ENCODE data around the gene PCSK6. TPM values are rescaled to one million over a fixed set of nuclear protein-coding genes. Genes with fewer than 3 reads are reported as not detected.
"Not testable (repeated sequence)": the region's sequence is repeated elsewhere in the genome, so short reads cannot be mapped to it uniquely, and the experiment has no call there.

The PCSK6 gene
- total RNA-seq, 1 donor from 2014 or later, result 3.3 TPM

DNA sequence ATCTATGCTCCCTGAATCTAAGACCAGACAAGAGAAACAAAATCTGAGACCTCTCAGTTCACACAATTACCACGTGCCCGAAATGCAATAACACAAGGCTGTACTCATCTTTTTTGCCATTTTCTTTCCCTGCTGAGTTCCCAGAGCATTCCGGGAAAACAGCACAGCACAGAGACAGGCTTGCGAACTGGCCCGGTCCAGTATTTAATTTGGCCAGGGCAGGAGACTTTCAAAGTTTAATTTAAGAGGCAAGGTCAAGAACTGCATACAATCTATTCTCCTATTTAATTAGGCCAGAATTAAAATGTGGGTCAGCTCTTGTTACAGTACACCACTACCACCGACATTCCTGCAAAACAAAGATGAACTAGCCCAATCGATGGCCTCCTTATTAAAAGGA is 107.0 kb downstream of the PCSK6 start:
- intact Hi-C loops (cut with micrococcal nuclease), result no loop called here

DNA sequence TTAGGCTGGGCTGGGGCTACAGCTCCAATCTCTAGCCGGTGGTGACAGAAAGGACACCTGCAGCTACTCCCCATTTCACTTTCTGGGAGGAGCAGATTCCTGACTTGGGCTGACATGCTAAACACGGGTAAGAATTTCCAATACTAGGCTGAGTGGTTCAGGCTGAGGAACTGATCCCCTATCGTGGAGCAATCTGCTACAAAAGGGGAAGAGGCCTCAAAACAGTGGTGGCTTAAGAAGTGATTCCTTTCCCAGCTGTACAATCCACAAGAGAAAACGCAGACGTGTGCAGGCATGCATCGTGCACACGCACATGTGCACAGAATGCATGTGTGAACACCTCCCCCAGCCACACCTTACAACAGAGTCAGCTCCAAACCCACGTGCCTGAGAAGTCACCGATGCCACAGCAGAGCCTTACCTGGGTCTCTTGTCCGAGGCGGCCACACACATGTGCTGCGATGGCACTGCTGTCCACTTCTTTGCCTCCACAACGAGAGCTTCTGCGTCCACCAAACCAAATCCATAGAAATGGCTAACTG is 107.8 kb downstream of the PCSK6 start:
- intact Hi-C loops (cut with micrococcal nuclease), result no loop called here

- intact Hi-C loops (cut with micrococcal nuclease), result no loop called here
These were observed 109.4 kb downstream of the PCSK6 start for GRCh38 chr15:101380146-101380545.

DNA sequence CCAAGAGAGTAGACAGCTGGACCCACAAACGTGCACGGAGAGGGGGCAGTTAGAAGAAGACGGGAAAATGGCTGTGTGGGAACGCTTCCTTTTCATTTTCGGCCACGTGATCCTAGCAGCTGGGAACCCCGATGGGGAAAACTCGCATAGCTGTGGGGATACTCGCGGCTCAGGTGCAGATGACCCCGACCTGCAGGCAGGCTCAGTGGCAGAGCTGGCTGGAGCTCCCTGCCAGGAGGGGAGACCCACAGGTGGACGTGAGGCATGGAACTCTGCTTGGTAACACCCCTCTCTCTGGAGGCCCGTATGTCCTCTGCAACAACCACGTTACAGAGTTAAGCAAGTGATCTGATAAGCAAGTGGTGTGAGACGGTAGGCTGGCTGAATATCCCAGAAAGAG is 109.9 kb downstream of the PCSK6 start:
- intact Hi-C loops (cut with micrococcal nuclease), result no loop called here

- intact Hi-C loops (cut with micrococcal nuclease), result no loop called here
These were observed 110.6 kb downstream of the PCSK6 start for GRCh38 chr15:101378879-101379278.

- intact Hi-C loops (cut with micrococcal nuclease), result no loop called here
These were observed 111.2 kb downstream of the PCSK6 start for GRCh38 chr15:101378171-101378755.

DNA sequence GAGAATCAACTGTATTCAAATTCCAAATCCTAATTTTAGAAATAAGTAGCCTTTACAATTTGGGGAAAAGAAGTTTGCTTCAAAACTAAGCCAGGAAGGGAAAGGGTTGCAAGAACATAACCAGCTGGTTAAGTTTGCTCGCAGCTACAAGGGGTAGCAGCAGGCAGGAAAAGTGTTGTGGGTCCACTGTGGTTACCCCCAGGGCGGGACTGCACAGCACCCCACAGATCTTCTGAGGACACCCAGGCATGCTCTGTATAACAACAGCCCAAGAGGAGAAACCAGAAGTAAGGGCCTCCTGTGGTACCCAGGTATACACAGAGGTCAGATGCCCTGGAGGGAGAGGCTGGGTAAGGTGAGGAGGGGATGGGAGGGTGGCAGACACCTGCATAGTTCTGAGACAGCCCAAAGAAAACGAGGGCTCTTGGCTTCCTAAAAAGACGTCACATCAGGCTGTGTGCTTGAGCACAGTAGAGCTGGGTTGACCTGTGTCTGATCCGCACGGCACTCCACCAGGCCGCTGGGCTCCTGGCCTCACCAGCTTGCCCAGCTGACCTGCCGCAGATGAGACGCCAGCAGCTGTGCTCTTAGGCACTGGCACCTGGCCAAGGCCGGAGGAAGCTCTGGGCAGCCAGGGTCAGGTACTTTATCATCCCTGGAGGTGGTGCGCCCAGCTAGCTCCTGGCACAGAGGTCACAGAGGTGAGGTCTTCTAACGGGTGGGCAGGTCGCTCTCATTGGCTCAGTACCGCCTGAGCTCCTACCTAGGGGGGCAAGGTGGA is 112.7 kb downstream of the PCSK6 start:
- intact Hi-C loops (cut with micrococcal nuclease), result no loop called here

DNA sequence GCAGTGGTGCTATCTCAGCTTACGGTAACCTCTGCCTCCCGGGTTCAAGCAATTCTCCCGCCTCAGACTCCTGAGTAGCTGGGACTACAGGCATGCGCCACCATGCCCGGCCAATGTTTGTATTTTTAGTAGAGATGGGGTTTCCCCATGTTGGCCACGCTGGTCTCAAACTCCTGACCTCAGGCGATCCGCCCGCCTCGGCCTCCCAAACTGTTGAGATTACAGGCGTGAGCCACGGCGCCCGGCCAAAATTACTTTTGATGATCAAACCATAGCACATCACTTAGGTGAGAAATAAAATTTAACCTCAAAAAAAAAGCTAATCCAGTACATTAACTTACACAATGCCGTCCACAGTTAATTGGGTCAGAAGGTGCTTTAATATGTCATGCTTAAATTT is 114.5 kb downstream of the PCSK6 start:
- intact Hi-C loops (cut with micrococcal nuclease), result not testable (repeated sequence)

GRCh38 chr15:101374326-101374725 is 115.2 kb downstream of the PCSK6 start:
- intact Hi-C loops (cut with micrococcal nuclease), result no loop called here

- intact Hi-C loops (cut with micrococcal nuclease), result no loop called here
These were observed 115.9 kb downstream of the PCSK6 start for GRCh38 chr15:101373577-101373976.

DNA sequence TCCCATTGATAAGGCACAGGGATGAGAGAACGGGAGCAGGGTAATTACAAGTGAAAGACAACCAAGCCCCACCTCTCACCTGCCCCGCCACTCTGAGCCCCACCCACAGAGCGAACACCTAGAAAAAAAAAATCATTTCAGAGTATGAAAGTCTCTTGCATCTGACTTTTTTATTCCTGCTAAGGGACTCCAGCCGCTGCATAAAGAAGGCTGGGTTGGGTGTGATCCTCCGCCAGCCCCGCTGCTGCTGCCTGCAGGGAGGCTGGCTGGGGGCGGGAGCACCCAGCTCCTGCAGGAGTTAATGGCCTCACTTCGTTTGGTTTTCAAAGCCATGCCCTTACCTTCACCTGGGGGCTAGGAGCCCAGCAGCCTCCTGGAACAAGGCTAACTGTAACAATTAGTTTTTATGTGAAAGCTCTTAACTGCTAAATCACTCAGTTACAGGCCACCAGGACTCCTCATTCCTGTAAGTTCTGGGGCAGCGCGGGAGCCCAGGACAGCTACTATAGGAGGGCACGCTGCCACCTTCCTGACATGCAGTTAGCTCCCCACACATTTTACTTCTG is 116.5 kb downstream of the PCSK6 start:
- intact Hi-C loops (cut with micrococcal nuclease), result no loop called here

GRCh38 chr15:101372149-101372577 is 117.3 kb downstream of the PCSK6 start:
- intact Hi-C loops (cut with micrococcal nuclease), result no loop called here

GRCh38 chr15:101371519-101371918 is 118.0 kb downstream of the PCSK6 start:
- intact Hi-C loops (cut with micrococcal nuclease), result no loop called here

DNA sequence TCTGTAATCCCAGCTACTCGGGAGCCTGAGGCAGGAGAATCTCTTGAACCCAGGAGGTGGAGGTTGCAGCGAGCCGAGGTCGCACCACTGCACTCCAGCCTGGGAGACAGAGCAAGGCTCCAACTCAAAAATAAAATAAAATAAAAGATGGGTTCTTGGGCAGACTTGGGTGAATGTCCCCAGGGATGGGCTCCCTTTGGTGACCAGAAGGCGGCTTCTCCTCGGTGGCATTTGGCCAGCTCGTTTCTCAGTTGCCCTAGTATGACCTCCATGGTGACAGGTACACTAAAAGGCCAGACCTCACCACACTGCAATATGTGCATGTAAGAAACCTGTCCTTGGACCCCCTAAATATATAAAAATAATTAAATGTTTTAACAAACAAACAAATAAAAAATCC is 118.4 kb downstream of the PCSK6 start:
- intact Hi-C loops (cut with micrococcal nuclease), result no loop called here

- intact Hi-C loops (cut with micrococcal nuclease), result no loop called here
These were observed 119.0 kb downstream of the PCSK6 start for GRCh38 chr15:101370330-101371024.

DNA sequence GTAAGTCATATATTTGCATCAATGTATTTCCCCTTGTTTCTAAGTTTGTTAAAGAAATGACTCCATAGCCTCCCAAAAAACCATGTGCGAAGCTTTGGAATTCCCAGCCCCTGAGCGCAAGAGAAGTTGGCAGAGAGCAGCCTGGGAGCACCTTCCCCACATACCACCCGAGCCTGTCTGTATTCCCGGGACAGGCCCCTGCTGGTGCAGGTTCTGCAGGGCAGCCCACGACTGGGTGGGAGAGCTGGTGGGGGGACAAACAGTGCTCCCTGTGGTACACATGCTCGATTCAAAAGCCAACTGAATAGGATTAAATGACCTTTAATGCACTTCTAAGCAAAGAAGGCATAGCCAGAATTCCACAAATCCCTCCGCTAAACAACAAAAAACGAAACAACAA is 119.8 kb downstream of the PCSK6 start:
- intact Hi-C loops (cut with micrococcal nuclease), result no loop called here

GRCh38 chr15:101368861-101369642 is 120.5 kb downstream of the PCSK6 start:
- intact Hi-C loops (cut with micrococcal nuclease), result no loop called here

DNA sequence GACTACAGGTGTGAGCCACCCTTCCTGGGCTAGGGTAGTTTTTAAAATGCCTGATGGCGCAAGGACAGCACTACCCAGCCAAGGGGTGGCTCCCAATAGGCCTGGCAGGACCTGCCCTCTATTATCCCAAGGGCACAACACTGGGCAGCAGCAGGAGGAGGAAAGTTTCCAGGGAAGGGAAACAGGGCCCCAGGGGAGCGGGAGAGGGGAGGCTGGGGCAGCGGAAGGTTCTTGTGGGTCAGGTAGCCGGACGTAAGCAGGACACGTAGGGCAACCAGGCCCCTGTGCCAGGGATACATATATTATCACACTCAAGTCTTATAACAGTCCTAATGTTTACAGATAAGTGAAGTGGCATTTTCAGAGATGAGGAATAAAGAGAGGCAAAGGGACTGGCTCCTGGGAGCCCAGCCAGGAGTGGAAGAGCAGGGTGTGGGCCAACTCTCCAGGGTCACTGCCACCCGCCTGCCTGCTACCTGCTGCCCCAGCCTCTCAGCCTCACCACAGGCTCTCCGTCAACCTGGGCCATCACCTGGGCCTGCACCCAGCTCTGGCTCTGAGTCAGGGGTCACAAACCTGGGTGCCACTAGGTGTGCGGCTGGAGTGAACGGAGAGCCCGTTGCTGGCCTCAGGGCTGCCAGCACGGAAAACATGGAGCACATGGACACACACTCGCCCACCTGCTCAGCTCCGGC is 121.3 kb downstream of the PCSK6 start:
- intact Hi-C loops (cut with micrococcal nuclease), result no loop called here

DNA sequence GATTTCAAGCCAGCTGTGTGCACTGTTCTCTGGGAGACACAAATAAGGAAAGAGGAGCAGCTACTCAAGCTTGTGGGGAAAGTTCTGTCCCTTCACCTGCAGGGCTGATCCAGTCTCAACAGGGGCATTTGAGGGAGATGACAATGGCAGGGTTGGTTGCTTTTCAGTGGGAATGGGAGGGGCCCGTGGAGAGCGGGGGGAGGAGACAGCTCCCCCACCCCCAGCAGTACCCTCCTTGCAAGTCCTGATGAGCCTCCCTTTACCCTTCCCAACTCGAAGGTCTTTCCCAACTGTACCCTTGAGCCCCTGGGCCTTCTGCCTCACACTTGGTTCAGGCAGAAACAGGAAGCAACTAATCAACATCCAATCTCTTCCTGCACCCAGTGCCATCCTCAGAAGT is 122.7 kb downstream of the PCSK6 start:
- intact Hi-C loops (cut with micrococcal nuclease), result no loop called here

DNA sequence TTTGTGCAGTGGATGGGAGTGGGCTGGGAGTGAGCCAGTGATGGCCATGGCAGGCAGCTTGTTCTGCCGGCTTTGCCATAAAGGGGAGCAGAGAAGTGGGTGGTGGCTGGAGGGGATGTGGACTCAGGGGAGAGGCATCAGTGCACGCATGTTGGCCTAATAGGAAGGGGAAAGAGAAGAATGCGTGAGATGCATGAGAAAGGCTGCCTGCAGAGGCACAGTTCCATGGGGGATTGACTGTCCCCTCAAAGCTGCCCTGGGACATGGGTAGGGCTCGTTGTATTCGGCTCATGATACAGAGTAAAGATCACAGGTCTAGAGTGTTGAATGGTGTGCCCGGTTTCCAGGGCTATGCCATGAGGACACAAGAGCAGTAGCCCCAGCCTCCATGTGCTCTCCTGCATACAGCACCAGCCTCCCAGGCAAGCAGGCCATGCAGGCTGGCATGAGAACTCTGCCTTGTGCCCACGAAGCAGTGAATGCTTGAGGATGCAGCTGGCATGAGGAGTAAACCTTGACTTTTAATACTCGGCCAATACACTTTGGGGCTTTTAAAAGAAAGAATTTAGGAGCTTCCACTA is 126.4 kb downstream of the PCSK6 start:
- intact Hi-C loops (cut with micrococcal nuclease), result no loop called here
